ENCODE measurements around the gene ARL15.
"Not testable (repeated sequence)": the region's sequence is repeated elsewhere in the genome, so short reads cannot be mapped to it uniquely, and the experiment has no call there.

Gene ARL15

GRCh38 chr5:54310433-54311175 lies at the start of gene ARL15:
Gene ARL15, minus strand, starts transcription at chr5:54310573.
- ATAC-seq, result peak; percentile 94
- DNase-seq, result peak; percentile 95
- no peaks in the 10 kb centered on the region for H3K9me3 Mint-ChIP-seq
- peaks cover 27% of the 10 kb centered on the region for H3K4me1 Mint-ChIP-seq
- H3K36me3 Mint-ChIP-seq (ENCODE audit: low read depth), result no peaks in the 10 kb centered on the region
- peak within 1 kb of the TSS; percentile 94 for H3K4me3 Mint-ChIP-seq
- peaks cover 4% of the 10 kb centered on the region for H3K27me3 Mint-ChIP-seq
- peak within 1 kb of the TSS; percentile 92 for H3K27ac Mint-ChIP-seq

- DNase-seq (no peak), ATAC-seq (no peak)
- Mint-ChIP-seq H3K36me3 (ENCODE audit: low read depth) (peaks cover 2% of the 10 kb centered on the region), H3K4me3 (no peak overlapping the region), H3K27me3 (peaks cover 24% of the 10 kb centered on the region), H3K27ac (no peak overlapping the region), H3K9me3 (peaks cover 4% of the 10 kb centered on the region), H3K4me1 (no peaks in the 10 kb centered on the region)
Measured at GRCh38 chr5:54360089-54360488, 49.7 kb upstream of the ARL15 start.

- H3K4me1 Mint-ChIP-seq, result no peaks in the 10 kb centered on the region
- peaks cover 2% of the 10 kb centered on the region for H3K36me3 Mint-ChIP-seq (ENCODE audit: low read depth)
- H3K27me3 Mint-ChIP-seq, result peaks cover 15% of the 10 kb centered on the region
- DNase-seq (no peak), ATAC-seq (no peak)
- H3K4me3 Mint-ChIP-seq, result no peak overlapping the region
- H3K9me3 Mint-ChIP-seq, result peaks cover 17% of the 10 kb centered on the region
- H3K27ac Mint-ChIP-seq, result no peak overlapping the region
Measured at GRCh38 chr5:54357408-54358058, 47.2 kb upstream of the ARL15 start.

- H3K4me3 Mint-ChIP-seq; DNase-seq; H3K27me3 Mint-ChIP-seq; ATAC-seq; H3K27ac Mint-ChIP-seq; H3K36me3 Mint-ChIP-seq (ENCODE audit: low read depth); H3K4me1 Mint-ChIP-seq: not testable (repeated sequence)
- peaks cover 17% of the 10 kb centered on the region for H3K9me3 Mint-ChIP-seq
Measured at GRCh38 chr5:54353933-54354564, 43.7 kb upstream of the ARL15 start.

- not testable (repeated sequence) for ATAC-seq; H3K27ac Mint-ChIP-seq; H3K4me1 Mint-ChIP-seq; H3K4me3 Mint-ChIP-seq; DNase-seq; H3K27me3 Mint-ChIP-seq; H3K36me3 Mint-ChIP-seq (ENCODE audit: low read depth)
- peaks cover 17% of the 10 kb centered on the region for H3K9me3 Mint-ChIP-seq
Measured at GRCh38 chr5:54352580-54352979, 42.2 kb upstream of the ARL15 start.

- no peak overlapping the region for H3K27ac Mint-ChIP-seq
- H3K9me3 Mint-ChIP-seq, result no peaks in the 10 kb centered on the region
- peaks cover 2% of the 10 kb centered on the region for H3K36me3 Mint-ChIP-seq (ENCODE audit: low read depth)
- no peaks in the 10 kb centered on the region for H3K27me3 Mint-ChIP-seq
- H3K4me1 Mint-ChIP-seq, result no peaks in the 10 kb centered on the region
- DNase-seq (no peak), ATAC-seq (no peak)
- no peak overlapping the region for H3K4me3 Mint-ChIP-seq
Measured at GRCh38 chr5:54347221-54347865, 37.0 kb upstream of the ARL15 start.

- Mint-ChIP-seq H3K27ac (no peak overlapping the region), H3K27me3 (no peaks in the 10 kb centered on the region), H3K36me3 (ENCODE audit: low read depth) (peaks cover 2% of the 10 kb centered on the region), H3K4me3 (no peak overlapping the region), H3K9me3 (no peaks in the 10 kb centered on the region), H3K4me1 (no peaks in the 10 kb centered on the region)
- DNase-seq (no peak), ATAC-seq (no peak)
Measured at GRCh38 chr5:54344653-54345052, 34.3 kb upstream of the ARL15 start.

GRCh38 chr5:54341971-54342370 lies 31.6 kb upstream of the ARL15 start:
- no peaks in the 10 kb centered on the region for H3K4me1 Mint-ChIP-seq
- no peaks in the 10 kb centered on the region for H3K27me3 Mint-ChIP-seq
- DNase-seq, result no peak
- H3K4me3 Mint-ChIP-seq, result no peak overlapping the region
- no peak overlapping the region for H3K27ac Mint-ChIP-seq
- H3K9me3 Mint-ChIP-seq, result peaks cover 16% of the 10 kb centered on the region
- no peaks in the 10 kb centered on the region for H3K36me3 Mint-ChIP-seq (ENCODE audit: low read depth)
- ATAC-seq, result no peak

- no peak overlapping the region for H3K27ac Mint-ChIP-seq
- no peaks in the 10 kb centered on the region for H3K27me3 Mint-ChIP-seq
- no peak for DNase-seq
- H3K9me3 Mint-ChIP-seq, result peaks cover 34% of the 10 kb centered on the region
- H3K4me1 Mint-ChIP-seq, result no peaks in the 10 kb centered on the region
- ATAC-seq, result no peak
- no peak overlapping the region for H3K4me3 Mint-ChIP-seq
- no peaks in the 10 kb centered on the region for H3K36me3 Mint-ChIP-seq (ENCODE audit: low read depth)
Measured at GRCh38 chr5:54337523-54337922, 27.1 kb upstream of the ARL15 start.

- Mint-ChIP-seq H3K27ac (no peak overlapping the region), H3K4me1 (no peaks in the 10 kb centered on the region), H3K27me3 (peaks cover 3% of the 10 kb centered on the region), H3K36me3 (ENCODE audit: low read depth) (no peaks in the 10 kb centered on the region), H3K4me3 (no peak overlapping the region), H3K9me3 (peaks cover 26% of the 10 kb centered on the region)
- ATAC-seq, result no peak
- no peak for DNase-seq
Measured at GRCh38 chr5:54332720-54333119, 22.3 kb upstream of the ARL15 start.

GRCh38 chr5:54329731-54330709 lies 19.6 kb upstream of the ARL15 start:
- H3K4me1 Mint-ChIP-seq, result no peaks in the 10 kb centered on the region
- H3K36me3 Mint-ChIP-seq (ENCODE audit: low read depth), result no peaks in the 10 kb centered on the region
- ATAC-seq (no peak), DNase-seq (no peak)
- H3K4me3 Mint-ChIP-seq, result no peak overlapping the region
- H3K27me3 Mint-ChIP-seq, result peaks cover 12% of the 10 kb centered on the region
- H3K27ac Mint-ChIP-seq, result no peak overlapping the region
- peaks cover 7% of the 10 kb centered on the region for H3K9me3 Mint-ChIP-seq

GRCh38 chr5:54326662-54327270 lies 16.4 kb upstream of the ARL15 start:
- Mint-ChIP-seq H3K27me3 (peaks cover 12% of the 10 kb centered on the region), H3K36me3 (ENCODE audit: low read depth) (no peaks in the 10 kb centered on the region), H3K27ac (no peak overlapping the region), H3K4me1 (no peaks in the 10 kb centered on the region), H3K9me3 (no peaks in the 10 kb centered on the region), H3K4me3 (no peak overlapping the region)
- DNase-seq, result no peak
- no peak for ATAC-seq

GRCh38 chr5:54325610-54326311 lies 15.4 kb upstream of the ARL15 start:
- Mint-ChIP-seq H3K4me1 (no peaks in the 10 kb centered on the region), H3K36me3 (ENCODE audit: low read depth) (no peaks in the 10 kb centered on the region), H3K4me3 (no peak overlapping the region), H3K9me3 (no peaks in the 10 kb centered on the region), H3K27me3 (peaks cover 14% of the 10 kb centered on the region), H3K27ac (no peak overlapping the region)
- ATAC-seq (no peak), DNase-seq (no peak)
